GM12892 (cell line): ENCODE data around the gene IDH1.
"Not testable (repeated sequence)": the region's sequence is repeated elsewhere in the genome, so short reads cannot be mapped to it uniquely, and the experiment has no call there.

Experiments used
- DNase-seq: peaks from one replicate; pipeline ENCODE4 v3.0.0; 2011; ENCODE audit not compliant: insufficient read length
- FAIRE-seq: peaks from 2 replicates; lab custom pipeline; 2011; peaks lifted over from hg19 to GRCh38; lab: Jason Lieb, UNC
- POLR2A ChIP-seq: IDR thresholded peaks from 2 replicates; pipeline ENCODE4 v1.6.1; 2011; ENCODE audit warnings: low read depth, low read length, control low read depth
- POLR2AphosphoS5 ChIP-seq: IDR thresholded peaks from 2 replicates; pipeline ENCODE4 v1.6.1; 2011; ENCODE audit warnings: low read depth, low read length, control low read depth
- TAF1 ChIP-seq: IDR thresholded peaks from 2 replicates; pipeline ENCODE4 v1.6.1; 2011; ENCODE audit warnings: low read depth, mild to moderate bottlenecking, control low read depth, low read length, borderline replicate concordance

Gene IDH1

GRCh38 chr2:208269091-208269490 is 14.2 kb upstream of the IDH1 start:
- DNase-seq (no peak), FAIRE-seq (no peak)
- TF ChIP-seq POLR2A: no peak

DNA sequence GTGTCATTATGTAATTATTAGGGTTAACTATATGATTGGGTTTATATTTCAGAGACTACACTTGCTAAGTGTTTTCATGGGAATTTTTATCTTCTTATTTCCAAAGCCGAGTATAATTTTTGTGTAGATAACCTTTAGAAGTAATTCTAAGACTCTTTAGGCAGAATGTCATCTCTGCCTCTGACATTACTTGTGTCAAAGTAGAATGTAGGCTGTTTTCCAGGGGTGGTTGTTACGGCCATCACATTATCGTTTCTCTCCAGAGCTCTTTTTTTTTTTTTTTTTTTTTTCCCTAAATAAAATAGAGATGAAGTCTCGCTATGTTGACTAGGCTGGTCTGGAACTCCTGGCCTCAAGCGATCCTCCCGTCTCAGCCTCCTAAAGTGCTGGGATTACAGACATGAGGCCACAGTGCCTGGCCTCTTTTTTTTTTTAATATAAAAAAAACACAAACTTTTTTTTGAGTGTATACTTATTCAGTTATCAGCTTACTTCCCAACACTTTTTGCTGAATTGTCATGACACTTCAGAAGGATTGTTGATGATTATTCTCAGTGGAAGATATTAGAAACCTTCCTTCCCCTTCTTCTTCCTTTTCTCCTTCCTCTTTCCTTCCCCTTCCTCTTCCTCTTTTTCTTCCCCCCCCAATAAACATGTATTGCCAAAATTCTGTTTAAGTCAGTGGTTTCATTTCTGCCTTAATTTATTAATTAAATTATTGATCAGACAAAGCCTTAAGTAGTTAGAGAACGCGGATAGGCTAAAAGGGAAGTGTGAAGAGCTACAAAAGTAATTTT is 13.5 kb upstream of the IDH1 start:
- DNase-seq (no peak), FAIRE-seq (no peak)
- TF ChIP-seq TAF1 (no peak), POLR2A (no peak)

- not testable (repeated sequence) for DNase-seq, FAIRE-seq
Measured at GRCh38 chr2:208267526-208267925, 12.7 kb upstream of the IDH1 start.

DNA sequence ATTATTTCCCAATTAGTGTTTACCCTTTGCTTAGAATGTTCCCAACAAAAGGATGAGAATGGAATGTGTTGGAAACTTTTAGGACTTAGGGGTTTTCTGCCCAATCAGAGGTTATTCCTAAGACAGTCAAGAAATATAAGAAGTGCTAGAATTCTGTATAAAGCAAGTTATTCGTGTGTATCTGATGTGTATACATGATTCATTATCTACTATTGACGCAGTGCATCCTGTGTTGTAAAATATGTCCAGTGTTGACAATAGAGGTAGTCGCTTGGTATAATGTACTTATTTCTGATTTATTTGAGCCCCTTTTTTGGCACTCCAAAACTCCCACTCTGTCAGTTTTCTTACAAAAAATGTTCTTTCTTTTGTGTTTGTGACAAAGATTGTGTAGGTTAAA is 12.1 kb upstream of the IDH1 start:
- DNase-seq (no peak), FAIRE-seq (peak; percentile 38)
- TF ChIP-seq POLR2AphosphoS5 (no peak), TAF1 (no peak), POLR2A (no peak)

DNA sequence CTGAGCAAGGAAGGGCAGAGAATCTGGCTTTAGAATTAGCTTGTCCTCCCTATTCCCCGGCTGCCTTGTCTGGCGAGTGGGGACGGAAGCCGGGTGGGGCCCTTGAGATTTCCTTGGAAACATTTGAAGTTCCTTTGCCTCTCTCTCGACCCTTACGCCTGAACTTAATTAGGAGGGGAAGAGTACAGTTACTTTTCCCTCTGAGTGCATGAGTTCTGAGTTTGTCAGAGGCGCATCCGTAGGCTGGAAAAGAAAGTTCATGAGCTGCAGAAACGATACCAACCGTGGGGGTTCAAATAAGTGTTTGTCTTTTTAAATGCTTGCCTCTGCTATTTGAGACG is 11.7 kb upstream of the IDH1 start:
- DNase-seq (no peak), FAIRE-seq (no peak)
- TF ChIP-seq TAF1: no peak
- no peak for TF ChIP-seq POLR2AphosphoS5
- no peak for TF ChIP-seq POLR2A

DNA sequence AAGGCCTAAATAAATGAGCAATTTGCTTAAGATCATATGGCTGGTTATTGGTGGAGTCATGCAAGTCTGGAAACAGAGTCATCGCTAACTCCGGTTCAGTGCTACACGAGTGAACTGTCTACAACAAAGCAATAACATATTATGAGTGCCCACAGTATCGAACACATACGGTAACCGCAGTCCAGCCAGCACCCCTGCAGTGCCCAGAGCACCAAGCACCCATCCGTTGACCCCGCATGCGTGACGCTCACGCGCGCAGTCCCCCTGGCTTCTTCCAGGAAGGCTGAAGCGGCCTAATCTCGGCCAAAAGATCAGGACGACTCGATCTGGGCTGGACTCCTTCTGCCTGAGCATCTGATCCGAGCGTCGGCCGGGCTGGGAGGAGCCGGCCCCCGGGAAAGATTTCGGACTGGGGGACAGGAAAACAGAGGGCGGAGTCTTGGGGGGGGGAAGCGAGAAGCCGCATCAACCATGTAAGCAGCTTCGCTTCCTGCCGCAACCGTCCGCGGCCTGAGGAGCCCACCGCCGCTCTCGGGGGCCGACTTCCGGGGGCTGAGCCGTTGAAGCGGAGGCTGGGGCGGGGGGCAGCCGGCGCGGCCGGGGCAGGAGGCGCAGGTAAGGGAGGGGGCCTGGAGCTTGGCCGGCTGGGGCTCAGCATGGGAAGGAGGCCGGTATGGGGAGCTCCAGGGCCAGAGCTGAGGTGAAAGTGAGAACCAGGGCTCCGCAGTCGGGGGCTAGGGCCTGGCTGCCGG is 11.1 kb upstream of the IDH1 start, which contains the start of gene PIKFYVE:
TSS of gene PIKFYVE (plus strand) at position 455 of the 752 bp plus-strand sequence. CDS start 5,265 bp downstream, outside the sequence.
- peak; percentile 99 for FAIRE-seq
- 0 out of 2 replicates have a peak, but pooled peaks have one; percentile 19 for TF ChIP-seq TAF1
- TF ChIP-seq POLR2A: peak; percentile 64; the same call in 1 of the 2 replicates
- TF ChIP-seq POLR2AphosphoS5: peak; percentile 54
- peak; percentile 85 for DNase-seq

GRCh38 chr2:208265371-208265800 is 10.5 kb upstream of the IDH1 start:
- no peak for TF ChIP-seq POLR2A
- TF ChIP-seq TAF1: no peak
- no peak for TF ChIP-seq POLR2AphosphoS5
- FAIRE-seq (no peak), DNase-seq (peak; percentile 37)

DNA sequence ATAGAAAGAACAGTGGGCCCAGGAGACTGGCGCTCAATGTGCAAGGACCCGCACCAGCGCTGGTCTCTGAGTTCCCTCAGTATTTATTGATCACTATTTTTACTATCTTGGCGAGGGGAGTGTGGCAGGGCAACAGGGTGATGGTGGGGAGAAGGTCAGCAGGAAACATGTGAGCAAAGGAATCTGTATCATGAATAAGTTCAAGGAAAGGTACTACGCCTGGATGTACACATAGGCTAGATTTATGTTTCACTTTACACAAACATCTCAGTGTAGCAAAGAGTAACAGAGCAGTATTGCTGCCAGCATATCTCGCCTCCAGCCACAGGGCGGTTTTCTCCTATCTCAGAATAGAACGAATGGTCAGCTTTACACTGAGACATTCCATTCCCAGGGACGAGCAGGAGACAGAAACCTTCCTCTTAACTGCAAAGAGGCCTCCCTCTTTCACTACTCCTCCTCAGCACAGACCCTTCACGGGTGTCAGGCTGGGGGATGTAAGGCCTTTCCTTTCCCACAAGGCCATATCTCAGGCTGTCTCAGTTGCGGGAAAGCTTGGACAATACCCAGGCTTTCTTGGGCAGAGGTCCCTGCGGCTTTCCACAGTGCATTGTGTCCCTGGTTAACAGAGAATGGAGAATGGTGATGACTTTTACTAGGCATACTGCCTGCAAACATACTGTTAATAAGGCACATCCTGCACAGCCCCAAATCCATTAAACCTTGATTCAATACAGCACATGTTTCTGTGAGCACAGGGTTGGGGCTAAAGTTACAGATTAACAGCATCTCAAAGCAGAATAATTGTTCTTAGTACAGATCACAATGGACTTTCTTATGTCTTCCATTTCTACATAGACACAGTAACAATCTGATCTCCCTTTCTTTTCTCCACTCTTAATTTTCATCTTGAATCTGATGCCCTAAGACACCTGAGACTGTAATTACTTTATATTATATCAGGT is 2.3 kb upstream of the IDH1 start:
- FAIRE-seq: not testable (repeated sequence)

DNA sequence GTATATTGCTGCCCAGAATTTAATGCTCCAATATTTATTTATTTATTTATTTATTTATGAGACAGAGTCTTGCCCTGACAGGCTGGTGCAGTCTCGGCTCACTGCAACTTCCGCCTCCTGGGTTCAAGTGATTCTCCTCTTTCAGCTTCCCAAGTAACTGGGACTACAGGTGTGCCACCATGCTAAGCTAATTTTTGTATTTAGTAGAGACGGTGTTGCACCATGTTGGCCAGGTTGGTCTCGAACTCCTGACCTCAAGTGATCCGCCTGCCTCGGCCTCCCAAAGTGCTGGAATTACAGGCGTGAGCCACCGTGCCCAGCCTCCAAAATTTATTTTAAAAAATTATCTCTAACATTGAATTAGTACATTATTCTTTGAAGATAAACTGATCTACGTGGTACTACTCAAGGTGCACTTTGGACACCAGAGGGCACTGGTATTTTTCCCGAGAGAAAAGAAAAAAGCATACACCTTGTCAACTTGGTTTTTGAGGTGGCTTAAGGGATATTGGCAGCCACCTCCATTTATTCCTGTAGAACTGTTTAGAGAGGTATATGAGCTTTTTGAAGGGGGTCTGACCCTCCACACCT is 1.4 kb upstream of the IDH1 start:
- TF ChIP-seq TAF1: no peak
- no peak for TF ChIP-seq POLR2A
- DNase-seq: no peak
- no peak for FAIRE-seq

More for the DNA sequence above, 2.3 kb upstream of the IDH1 start:
- not testable (repeated sequence) for DNase-seq

DNA sequence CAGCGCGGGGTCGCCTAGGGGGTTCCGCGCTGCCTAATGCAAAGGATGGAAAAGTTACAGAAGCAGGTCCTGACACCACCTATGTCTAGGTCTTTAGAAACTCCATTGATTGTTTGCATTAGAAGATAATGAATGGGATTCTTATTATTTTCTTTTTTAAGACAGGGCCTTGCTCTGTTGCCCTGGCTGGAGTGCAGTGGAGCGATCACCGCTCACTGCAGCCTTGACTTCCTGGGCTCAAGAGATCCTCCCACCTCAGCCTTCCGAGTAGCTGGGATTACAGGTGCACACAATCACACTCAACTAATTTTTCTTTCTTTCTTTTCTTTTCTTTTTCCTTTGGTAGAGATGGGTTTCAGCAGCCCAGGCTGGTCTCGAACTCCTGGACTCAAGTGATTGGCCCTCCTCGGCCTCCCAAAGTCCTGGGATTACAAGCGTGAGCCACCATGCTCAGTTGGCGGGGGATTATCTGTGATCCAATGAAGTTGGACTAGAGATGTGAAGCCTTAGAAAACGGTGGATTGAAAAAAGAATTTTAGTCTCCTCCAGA is 761 bp upstream of the IDH1 start:
- FAIRE-seq: no peak

GRCh38 chr2:208254118-208254870 is 577 bp downstream of the IDH1 start:
- TF ChIP-seq POLR2AphosphoS5: no peak
- no peak for TF ChIP-seq TAF1
- TF ChIP-seq POLR2A: no peak
- peak; percentile 79 for DNase-seq
- FAIRE-seq: peak; percentile 88

More for the DNA sequence above, 761 bp upstream of the IDH1 start:
- no peak for DNase-seq
- TF ChIP-seq POLR2AphosphoS5: no peak
- no peak for TF ChIP-seq TAF1
- TF ChIP-seq POLR2A: no peak
